K562 treated with DMSO at 1 percent for 24 hours (cell line): ENCODE results near the gene FALEC. TPM values are rescaled to one million over a fixed set of nuclear protein-coding genes. Genes with fewer than 3 reads are reported as not detected.

Experiments
- total RNA-seq: library from RNA; unstranded; fragments of 300-600 nt; gene quantifications from 2 replicates; pipeline ENCODE4 v1.2.3, GENCODE V29; 2022; ENCODE audit warnings: low read depth; ENCODE audit not compliant: insufficient read depth

The FALEC gene
- not detected in 2 replicates for total RNA-seq

DNA sequence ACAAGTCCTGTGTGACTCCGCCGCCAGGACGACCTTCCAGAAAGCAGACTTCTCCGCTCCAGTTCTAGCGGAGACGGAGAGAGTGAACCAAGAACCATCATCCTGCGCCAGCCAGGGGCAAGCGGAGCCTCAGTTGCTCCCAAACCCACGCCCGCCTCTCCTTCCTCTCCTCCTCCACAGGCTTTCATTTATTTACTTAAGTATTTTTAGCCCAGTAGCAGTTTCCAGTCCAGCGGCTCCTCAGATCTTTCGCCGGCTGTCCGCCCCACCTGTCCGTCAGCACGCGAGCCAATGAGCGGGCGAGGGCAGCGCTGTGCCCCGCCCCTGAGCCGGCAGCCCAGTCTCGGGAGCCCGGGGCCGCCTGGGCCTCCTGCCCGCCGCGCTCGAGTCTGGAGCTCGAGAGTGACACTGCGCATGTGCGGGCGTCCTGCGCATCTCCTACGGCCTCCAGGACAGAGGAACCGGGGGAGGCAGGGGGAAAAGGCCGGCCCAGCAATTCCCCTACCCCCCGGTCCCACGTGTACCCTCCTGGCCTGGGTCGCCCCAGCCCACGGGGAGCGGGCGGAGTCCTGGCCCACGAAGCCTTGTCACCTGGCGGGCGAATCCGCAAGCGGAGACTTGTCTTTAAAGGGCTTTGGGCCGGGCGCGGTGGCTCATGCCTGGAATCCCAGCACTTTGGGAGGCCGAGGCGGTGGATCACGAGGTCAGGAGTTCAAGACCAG, at the start of gene FALEC:
Gene FALEC (plus strand): TSS at position 425 of the 722 bp plus-strand sequence.

DNA sequence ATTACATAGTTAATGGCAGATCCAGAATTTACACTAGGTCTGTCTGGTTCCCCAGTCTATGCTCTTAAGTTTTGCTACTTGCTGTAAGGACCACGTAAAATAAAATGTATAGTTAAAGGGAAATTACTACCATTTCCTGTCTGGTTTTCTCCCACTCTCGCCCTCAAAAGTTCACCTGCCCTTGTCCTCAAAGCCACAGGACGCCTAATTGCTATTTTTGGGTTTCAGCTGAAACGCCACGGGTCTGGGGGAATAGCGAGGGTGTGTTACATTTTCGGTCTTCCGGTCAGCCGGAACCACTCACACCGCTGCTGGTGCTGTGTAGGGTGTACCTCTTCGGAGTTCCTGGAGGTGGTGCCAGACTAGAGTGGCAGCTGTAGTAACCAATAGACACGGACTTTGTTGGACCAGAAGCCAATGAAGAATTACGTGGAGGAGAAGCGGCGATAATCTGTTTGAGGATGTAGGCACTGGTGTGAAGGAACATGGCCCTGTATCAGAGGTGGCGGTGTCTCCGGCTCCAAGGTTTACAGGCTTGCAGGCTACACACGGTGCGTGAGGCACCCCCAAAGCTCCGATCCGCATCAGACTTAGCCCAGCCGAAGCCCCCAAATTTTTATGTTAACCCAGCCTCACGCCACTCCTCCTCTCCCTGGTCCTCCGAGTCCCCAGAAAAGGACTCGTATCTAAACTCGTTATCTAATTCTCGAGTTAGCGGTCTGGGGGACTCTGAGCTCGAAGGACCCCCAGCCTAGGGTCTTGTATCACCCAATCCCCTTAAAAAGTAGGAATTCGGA, 28.4 kb upstream of the FALEC start, which contains the start of gene TARS2:
Gene TARS2 (plus strand): TSS at position 454 of the 797 bp plus-strand sequence. CDS start 32 bp downstream, at position 486.

DNA sequence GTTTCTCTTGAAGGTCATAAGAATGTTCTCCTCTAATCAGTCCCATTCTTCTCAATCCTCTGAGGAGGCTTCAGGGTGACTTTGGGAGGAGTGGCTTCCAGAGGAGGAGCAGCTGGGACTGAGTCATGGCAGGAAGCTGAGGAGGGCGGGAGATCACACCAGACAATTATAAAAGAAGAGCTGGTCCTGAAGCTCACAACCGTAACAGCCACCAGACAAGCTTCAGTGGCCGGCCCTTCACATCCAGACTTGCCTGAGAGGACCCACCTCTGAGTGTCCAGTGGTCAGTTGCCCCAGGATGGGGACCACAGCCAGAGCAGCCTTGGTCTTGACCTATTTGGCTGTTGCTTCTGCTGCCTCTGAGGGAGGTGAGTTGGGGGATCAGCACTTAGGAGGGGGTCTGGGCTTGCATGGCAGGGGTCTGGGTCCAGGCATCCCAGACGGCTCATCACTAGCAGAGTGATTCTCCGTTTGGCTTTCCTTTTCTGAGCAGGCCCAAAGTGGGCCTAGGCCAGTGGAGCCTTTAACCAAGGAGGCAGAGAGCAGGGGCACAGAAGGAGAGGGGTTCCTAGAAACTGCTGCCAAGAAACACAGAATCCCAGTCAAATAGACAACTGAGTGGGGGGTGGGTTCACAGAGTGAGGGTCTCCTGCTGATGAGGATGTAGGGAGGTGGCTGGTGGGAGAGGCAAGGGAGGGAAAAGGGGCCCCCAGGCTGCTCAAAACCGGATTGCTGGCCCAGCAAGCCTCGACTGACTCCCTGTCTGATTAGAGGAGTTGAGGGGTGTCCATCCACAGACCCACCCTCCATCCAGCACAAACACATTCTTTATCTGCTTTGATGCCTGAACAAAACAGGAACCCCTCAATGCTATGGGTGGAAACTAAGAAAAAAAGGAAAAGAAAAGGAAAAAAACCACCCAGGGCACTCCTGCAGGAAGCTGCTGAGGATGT, 7.4 kb upstream of the FALEC start, which contains the start of gene ECM1:
Gene ECM1 (plus strand): TSS at position 198 of the 953 bp plus-strand sequence. CDS start 101 bp downstream, at position 299.

DNA sequence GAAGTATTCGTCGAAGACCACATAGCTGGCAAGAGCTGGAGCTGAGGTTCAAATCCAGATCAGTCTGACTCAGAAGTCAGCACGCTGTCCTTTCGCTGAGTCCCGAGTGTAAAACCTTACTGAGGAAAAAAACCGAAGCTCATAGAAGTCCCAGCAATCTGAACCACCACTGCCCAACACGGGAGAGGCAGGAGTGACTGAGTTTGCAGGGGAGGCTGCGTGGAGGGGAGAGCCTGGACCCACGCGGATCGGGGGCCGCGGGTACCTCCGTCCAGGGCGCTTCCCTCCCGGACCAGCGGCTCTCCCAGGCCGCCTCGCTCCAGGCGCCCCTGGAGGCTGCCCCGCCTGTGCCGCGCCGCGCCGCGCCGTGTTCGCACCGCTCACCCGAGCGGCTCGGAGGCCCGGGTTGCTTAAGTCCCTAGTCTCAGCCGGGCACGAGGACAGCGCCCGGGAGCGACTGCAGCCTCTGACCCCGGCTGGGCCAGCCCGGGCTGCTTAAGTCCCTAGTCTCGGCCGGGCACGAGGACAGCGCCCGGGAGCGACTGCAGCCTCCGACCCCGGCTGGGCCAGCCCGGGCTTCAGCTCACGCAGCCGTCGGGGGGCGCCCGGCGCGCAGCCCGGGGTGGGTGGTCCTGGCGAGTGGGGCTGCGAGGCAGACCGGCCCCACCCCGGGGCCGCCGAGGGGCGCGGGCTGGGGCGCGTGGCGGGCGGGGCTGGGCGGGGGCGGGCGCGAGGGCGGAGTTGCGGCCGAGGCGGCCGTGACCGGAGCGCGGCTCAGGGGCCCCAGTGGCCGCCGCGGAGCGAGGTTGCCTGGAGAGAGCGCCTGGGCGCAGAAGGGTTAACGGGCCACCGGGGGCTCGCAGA, 33.3 kb downstream of the FALEC start, which contains the start of gene ADAMTSL4:
Gene ADAMTSL4 (plus strand): TSS at position 777 of the 864 bp plus-strand sequence. CDS start 2,881 bp downstream, outside the sequence.

DNA sequence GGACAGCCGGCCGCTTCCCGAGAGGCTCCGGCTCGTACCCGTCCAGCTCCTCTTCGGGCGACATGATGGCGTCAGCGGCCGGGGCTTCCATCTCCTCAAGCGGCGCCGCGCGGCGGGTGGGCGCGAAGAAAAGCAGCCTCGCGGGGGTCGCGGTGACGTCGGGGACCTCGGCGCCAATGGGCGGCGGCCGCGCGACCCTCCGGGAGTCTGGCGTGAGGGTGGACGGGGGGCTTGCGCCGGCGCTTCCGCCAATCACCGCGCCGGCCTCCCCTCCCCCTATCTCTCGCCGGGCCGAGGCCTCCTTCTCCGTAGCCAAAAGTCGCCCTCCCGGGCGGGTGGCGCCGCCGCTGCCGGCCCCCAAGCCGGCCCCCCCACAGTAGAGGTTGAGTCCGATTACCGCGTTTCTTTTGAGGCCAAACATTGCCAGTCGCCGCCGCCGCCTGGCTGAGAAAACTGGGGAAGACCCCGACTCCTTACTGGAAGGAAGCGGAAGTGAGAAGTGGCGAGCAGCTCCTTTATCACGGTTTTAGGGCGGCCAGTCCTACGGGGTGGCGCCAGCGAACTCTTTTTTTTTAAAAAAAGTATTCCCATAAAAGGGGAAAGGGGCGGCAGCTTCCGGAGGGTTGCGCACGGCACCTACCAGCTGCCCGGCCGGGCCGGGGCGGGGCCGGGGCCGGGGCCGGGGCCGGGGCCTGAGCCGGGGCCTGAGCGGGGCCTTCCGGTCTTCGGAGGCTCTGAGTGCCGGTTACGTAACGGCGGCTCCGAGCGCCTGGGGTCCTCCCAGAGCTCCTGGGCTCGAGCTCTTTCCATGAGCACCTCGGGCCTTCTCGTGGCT, 63.8 kb downstream of the FALEC start, which contains the start of gene MCL1:
Gene MCL1 (minus strand): TSS at position 501 of the 835 bp plus-strand sequence. CDS start 80 bp downstream, at position 421.

Other genes with a start within 250 kb of the FALEC start
- gene APH1A, start 246.7 kb upstream of the FALEC start, total RNA-seq: 108 and 110 TPM in 2 replicates
- gene C1orf54, start 243.0 kb upstream of the FALEC start, total RNA-seq: 4.5 TPM in 1 of 2 replicates, not detected in the other
- not detected in 2 replicates for gene CIART, start 233.2 kb upstream of the FALEC start, total RNA-seq
- 46.6 and 54.9 TPM in 2 replicates for gene MRPS21, start 221.9 kb upstream of the FALEC start, total RNA-seq
- 24.4 and 25.2 TPM in 2 replicates for gene PRPF3, start 194.2 kb upstream of the FALEC start, total RNA-seq
- gene RPRD2, start 151.6 kb upstream of the FALEC start, total RNA-seq: 11.7 and 13.8 TPM in 2 replicates
- gene TARS2, start 28.3 kb upstream of the FALEC start, total RNA-seq: 50.9 and 53.0 TPM in 2 replicates
- 28.7 and 31.0 TPM in 2 replicates for gene ECM1, start 7.6 kb upstream of the FALEC start, total RNA-seq
- 102 and 104 TPM in 2 replicates for gene ADAMTSL4, start 33.7 kb downstream of the FALEC start, total RNA-seq
- gene MCL1, start 63.9 kb downstream of the FALEC start, total RNA-seq: 94.0 and 96.6 TPM in 2 replicates
- 151 and 155 TPM in 2 replicates for gene ENSA, start 113.9 kb downstream of the FALEC start, total RNA-seq
- 17.0 and 19.0 TPM in 2 replicates for gene GOLPH3L, start 181.4 kb downstream of the FALEC start, total RNA-seq
- gene HORMAD1, start 205.1 kb downstream of the FALEC start, total RNA-seq: not detected in 2 replicates